Renal cortex interstitium (tissue), 11 donors: ENCODE data around the gene SCAMP1. TPM values are rescaled to one million over a fixed set of nuclear protein-coding genes. Genes with fewer than 3 reads are reported as not detected.

Experiments used
- DNase-seq, 11 donors: peaks; one replicate each; pipeline ENCODE4 v3.0.0-alpha.2; 2013; ENCODE audit warnings: low read depth in 9 of 11, low spot score in 4 of 11; ENCODE audit errors: extremely low read depth in 1 of 11
- polyA plus RNA-seq, 3 donors: library from polyadenylated mRNA; unstranded; fragments of 120-200 nt; gene quantifications; one replicate each; pipeline ENCODE4 v1.2.1, GENCODE V29; 2013; ENCODE audit not compliant: insufficient read length in 3 of 3

SCAMP1 gene
- polyA plus RNA-seq, 3 donors, result 46.5 to 60.8 (median 51.4) TPM

GRCh38 chr5:78472469-78473106, 112.2 kb downstream of the SCAMP1 start:
- DNase-seq, result peak in 1 of 11 donors; percentile 14

DNA sequence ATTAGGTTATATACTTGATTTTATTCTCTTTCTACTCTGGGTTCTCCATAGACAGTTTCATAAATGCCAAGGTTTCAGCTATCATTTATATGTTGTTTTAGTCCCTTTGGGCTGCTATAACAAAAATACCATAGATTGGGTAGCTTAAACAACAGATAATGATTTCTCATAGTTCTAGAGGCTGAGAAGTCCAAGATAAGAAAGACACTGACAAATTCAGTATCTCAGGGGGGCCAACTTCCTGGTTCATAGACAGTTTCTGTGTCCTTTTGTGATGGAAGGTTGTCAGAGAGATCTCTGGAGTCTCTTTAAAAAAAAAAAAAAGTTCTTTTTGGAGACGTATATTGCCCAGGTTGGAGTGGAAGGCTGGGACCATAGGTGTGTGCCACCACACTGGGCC, 113.3 kb downstream of the SCAMP1 start:
- no peak for DNase-seq

GRCh38 chr5:78475370-78475769, 115.0 kb downstream of the SCAMP1 start:
- no peak for DNase-seq

GRCh38 chr5:78476795-78477194, 116.4 kb downstream of the SCAMP1 start:
- DNase-seq, result no peak

- no peak for DNase-seq
These were observed 122.5 kb downstream of the SCAMP1 start for GRCh38 chr5:78482948-78483347.

- no peak for DNase-seq
These were observed 123.5 kb downstream of the SCAMP1 start for GRCh38 chr5:78483809-78484521.

- no peak for DNase-seq
These were observed 125.8 kb downstream of the SCAMP1 start for GRCh38 chr5:78486218-78486617.

- DNase-seq, result no peak
These were observed 127.4 kb downstream of the SCAMP1 start for GRCh38 chr5:78487846-78488245.

GRCh38 chr5:78490709-78491485, 130.5 kb downstream of the SCAMP1 start:
- no peak for DNase-seq

DNA sequence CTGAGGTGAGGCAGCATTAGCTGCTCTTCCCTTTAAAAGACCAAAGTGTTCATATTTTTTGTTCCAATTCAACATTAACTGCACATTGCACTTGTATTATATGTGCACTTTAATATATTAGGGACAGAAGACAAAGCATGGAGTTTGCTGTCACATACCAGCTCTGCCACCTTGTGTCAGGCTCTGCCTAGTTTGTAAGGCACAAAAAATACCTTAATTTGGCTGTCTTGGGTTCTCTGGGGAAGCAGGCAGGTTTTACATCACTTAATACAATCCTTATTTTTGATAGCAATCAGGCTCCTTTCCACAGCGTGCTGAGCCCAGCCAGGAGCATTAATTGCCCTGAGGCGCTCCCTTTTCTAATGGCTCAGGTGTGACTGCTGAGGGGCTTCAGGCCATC, 131.8 kb downstream of the SCAMP1 start:
- DNase-seq, result no peak

GRCh38 chr5:78492650-78493049, 132.2 kb downstream of the SCAMP1 start:
- DNase-seq, result no peak

DNA sequence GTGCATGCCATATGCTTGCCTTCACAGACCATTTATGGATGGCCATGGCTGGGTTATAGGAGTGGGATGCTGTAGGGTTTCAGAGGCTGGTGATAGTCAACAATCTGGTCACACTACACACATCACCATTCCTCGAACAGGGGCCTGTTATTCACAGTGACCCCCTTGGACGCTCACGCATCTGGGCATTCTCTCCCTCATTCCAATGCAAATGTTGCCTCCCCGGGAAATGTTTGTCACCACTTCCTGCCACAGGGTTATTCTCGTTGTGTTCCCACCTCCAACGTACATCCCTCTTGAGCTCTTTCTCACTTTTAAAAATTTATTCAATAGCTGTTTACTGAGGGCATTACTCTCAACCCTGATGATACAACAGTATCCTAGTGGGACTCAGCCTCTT, 135.4 kb downstream of the SCAMP1 start:
- DNase-seq, result no peak

- no peak for DNase-seq
These were observed 136.0 kb downstream of the SCAMP1 start for GRCh38 chr5:78496373-78496772.

DNA sequence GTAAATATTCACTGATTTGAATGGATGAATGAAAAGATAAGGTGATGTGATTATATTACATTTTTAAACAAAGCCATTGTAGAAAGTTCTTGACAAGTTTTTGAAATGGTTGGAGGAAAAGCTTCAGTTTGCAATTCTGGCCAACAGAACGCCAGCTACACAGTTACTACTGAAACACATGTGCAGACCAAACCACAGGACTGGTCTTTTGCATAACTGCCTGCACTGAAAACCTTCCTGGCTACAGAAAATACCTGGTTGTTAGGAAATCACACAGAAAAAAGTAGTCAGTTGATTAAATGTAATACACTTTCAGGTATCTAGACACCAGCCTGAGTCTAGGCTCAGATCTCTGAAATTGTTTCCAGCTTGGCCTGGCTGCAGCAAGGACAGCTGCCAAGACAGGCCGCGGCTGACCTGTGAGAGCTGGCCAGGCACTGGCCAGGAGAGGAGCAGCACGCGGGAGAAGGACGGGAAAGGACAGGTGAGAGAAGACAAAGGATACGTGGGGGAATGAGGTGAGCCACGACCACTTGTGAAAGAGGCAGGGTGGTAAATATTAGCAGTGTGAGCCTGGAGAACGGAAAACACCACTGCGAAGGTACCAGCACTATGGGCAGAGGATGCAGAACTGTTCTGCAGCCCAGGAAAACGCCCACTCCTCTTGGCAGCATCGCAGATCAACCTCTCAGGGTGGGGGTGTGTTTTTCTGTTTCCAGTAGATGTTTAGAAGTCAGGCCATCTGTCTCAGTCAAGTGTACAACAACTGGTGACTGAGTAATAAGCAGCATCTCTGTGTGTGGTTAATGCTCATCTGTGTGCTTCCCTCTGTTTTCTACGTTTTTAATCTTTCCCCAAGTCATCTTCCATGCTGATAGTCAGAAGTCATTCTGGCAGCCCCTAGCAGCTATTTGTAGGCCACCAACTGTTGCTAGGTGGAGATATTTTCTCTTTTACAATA, 137.4 kb downstream of the SCAMP1 start:
- DNase-seq, result no peak

DNA sequence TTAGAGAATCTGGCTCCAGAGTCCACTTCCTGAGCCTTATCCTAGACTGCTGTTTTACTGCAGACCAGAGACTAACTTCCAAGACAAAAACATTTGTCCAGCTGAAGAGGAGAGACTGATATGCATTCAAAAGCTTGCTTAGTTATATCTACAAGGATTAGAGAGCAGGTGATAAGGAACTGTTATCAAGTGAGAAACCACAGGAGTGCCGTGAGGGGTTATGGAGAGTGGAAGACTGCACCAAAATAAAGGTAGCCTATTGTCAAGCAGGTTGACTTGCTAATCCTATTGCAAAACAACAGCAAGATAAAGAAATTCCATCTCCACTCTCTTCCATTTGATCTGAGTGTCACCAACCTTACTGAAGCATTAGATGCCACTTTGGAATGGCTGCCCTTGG, 139.1 kb downstream of the SCAMP1 start:
- no peak for DNase-seq

GRCh38 chr5:78500028-78500427, 139.6 kb downstream of the SCAMP1 start:
- no peak for DNase-seq

GRCh38 chr5:78500871-78501270, 140.5 kb downstream of the SCAMP1 start:
- no peak for DNase-seq

GRCh38 chr5:78501411-78502352, 141.3 kb downstream of the SCAMP1 start:
- no peak for DNase-seq
